ENCODE measurements around the gene CELF2. TPM values are rescaled to one million over a fixed set of nuclear protein-coding genes. Genes with fewer than 3 reads are reported as not detected.

Gene CELF2
- total RNA-seq, 1 donor from 2014 or later, result 54.3 TPM

- H3K27me3 ChIP-seq, result no peaks in the 10 kb centered on the region
- peak in 1 of 2 donors; percentile 49 for DNase-seq (ENCODE audit: extremely low spot score in 2 of 2)
- H3K4me3 ChIP-seq, result no peak overlapping the region
- H3K9me3 ChIP-seq, result no peaks in the 10 kb centered on the region
- H3K4me1 ChIP-seq, result peaks cover 5% of the 10 kb centered on the region
- no peak overlapping the region for H3K27ac ChIP-seq
- no peak for TF ChIP-seq POLR2AphosphoS5 (IDR thresholded peaks at IDR 0.05; ENCODE audit: insufficient read depth in 1 of 2, low read depth in 1 of 2)
- TF ChIP-seq POLR2A (IDR thresholded peaks at IDR 0.05), result no peak
- TF ChIP-seq CTCF (IDR thresholded peaks at IDR 0.05), result no peak
- no peaks in the 10 kb centered on the region for H3K36me3 ChIP-seq
- intact Hi-C loops (cut with DNase I), result no loop called here
These were observed 159.1 kb downstream of the CELF2 start for GRCh38 chr10:11176746-11177145.

GRCh38 chr10:11177381-11177780, 159.7 kb downstream of the CELF2 start:
- H3K9me3 ChIP-seq, result no peaks in the 10 kb centered on the region
- intact Hi-C loops (cut with DNase I), result no loop called here
- no peaks in the 10 kb centered on the region for H3K27me3 ChIP-seq
- TF ChIP-seq CTCF (IDR thresholded peaks at IDR 0.05), result no peak
- TF ChIP-seq POLR2AphosphoS5 (IDR thresholded peaks at IDR 0.05; ENCODE audit: insufficient read depth in 1 of 2, low read depth in 1 of 2), result no peak
- no peak for TF ChIP-seq POLR2A (IDR thresholded peaks at IDR 0.05)
- H3K4me3 ChIP-seq, result no peak overlapping the region
- no peak for DNase-seq (ENCODE audit: extremely low spot score in 2 of 2)
- H3K27ac ChIP-seq, result peak overlapping the region; percentile 38
- H3K4me1 ChIP-seq, result peaks cover 12% of the 10 kb centered on the region
- no peaks in the 10 kb centered on the region for H3K36me3 ChIP-seq

GRCh38 chr10:11177926-11178471, 160.3 kb downstream of the CELF2 start:
- intact Hi-C loops (cut with DNase I), result no loop called here
- Histone ChIP-seq H3K4me1 (peaks cover 14% of the 10 kb centered on the region), H3K4me3 (no peak overlapping the region), H3K9me3 (no peaks in the 10 kb centered on the region), H3K27ac (peak overlapping the region; percentile 38), H3K36me3 (no peaks in the 10 kb centered on the region), H3K27me3 (no peaks in the 10 kb centered on the region)
- DNase-seq (ENCODE audit: extremely low spot score in 2 of 2), result peak in 1 of 2 donors; percentile 86
- TF ChIP-seq POLR2A (IDR thresholded peaks at IDR 0.05) (no peak), CTCF (IDR thresholded peaks at IDR 0.05) (no peak), POLR2AphosphoS5 (IDR thresholded peaks at IDR 0.05; ENCODE audit: insufficient read depth in 1 of 2, low read depth in 1 of 2) (no peak)

- H3K4me1 ChIP-seq, result peaks cover 14% of the 10 kb centered on the region
- peak in 1 of 2 donors; percentile 76 for DNase-seq (ENCODE audit: extremely low spot score in 2 of 2)
- no peaks in the 10 kb centered on the region for H3K36me3 ChIP-seq
- no peaks in the 10 kb centered on the region for H3K9me3 ChIP-seq
- H3K27ac ChIP-seq, result no peak overlapping the region
- H3K27me3 ChIP-seq, result no peaks in the 10 kb centered on the region
- no peak for TF ChIP-seq POLR2A (IDR thresholded peaks at IDR 0.05)
- TF ChIP-seq CTCF (IDR thresholded peaks at IDR 0.05), result no peak
- no peak for TF ChIP-seq POLR2AphosphoS5 (IDR thresholded peaks at IDR 0.05; ENCODE audit: insufficient read depth in 1 of 2, low read depth in 1 of 2)
- intact Hi-C loops (cut with DNase I), result no loop called here
- no peak overlapping the region for H3K4me3 ChIP-seq
These were observed 161.2 kb downstream of the CELF2 start for GRCh38 chr10:11178606-11179515.

Measured in vagina (tissue), 2 donors.